NB4 (cell line): ENCODE results near the gene MOXD1.

Source experiments
- DNase-seq: peaks from one replicate; pipeline ENCODE4 v3.0.0; 2010; ENCODE audit warnings: low read depth
- H3K4me3 ChIP-seq: one replicate; pipeline ENCODE4 v1.5.1; 2011; ENCODE audit warnings: mild to moderate bottlenecking, low read depth, low read length, moderate library complexity
- MAX ChIP-seq: IDR thresholded peaks from 2 replicates; pipeline ENCODE4 v1.6.1; 2011; ENCODE audit warnings: low read depth, low read length
- MYC ChIP-seq: IDR thresholded peaks from 2 replicates; pipeline ENCODE4 v1.6.1; 2011; ENCODE audit warnings: low read depth, low read length
- POLR2A ChIP-seq: IDR thresholded peaks from 2 replicates; pipeline ENCODE4 v1.6.1; 2011; ENCODE audit warnings: mild to moderate bottlenecking; ENCODE audit not compliant: insufficient read length; ENCODE audit errors: extremely low read depth
- TF ChIP-seq, protein P1 (sequence below): IDR thresholded peaks from one replicate; pipeline ENCODE4 v1.5.1; 2012; ENCODE audit warnings: low read depth, low read length

The MOXD1 gene

GRCh38 chr6:132247381-132248159 is 153.7 kb downstream of the MOXD1 start:
- DNase-seq: no peak
- no peak overlapping the region for H3K4me3 ChIP-seq
- TF ChIP-seq POLR2A: no peak
- no peak for TF ChIP-seq MYC
- TF ChIP-seq, protein P1, sequence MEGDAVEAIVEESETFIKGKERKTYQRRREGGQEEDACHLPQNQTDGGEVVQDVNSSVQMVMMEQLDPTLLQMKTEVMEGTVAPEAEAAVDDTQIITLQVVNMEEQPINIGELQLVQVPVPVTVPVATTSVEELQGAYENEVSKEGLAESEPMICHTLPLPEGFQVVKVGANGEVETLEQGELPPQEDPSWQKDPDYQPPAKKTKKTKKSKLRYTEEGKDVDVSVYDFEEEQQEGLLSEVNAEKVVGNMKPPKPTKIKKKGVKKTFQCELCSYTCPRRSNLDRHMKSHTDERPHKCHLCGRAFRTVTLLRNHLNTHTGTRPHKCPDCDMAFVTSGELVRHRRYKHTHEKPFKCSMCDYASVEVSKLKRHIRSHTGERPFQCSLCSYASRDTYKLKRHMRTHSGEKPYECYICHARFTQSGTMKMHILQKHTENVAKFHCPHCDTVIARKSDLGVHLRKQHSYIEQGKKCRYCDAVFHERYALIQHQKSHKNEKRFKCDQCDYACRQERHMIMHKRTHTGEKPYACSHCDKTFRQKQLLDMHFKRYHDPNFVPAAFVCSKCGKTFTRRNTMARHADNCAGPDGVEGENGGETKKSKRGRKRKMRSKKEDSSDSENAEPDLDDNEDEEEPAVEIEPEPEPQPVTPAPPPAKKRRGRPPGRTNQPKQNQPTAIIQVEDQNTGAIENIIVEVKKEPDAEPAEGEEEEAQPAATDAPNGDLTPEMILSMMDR: no peak
- TF ChIP-seq MAX: no peak

- H3K4me3 ChIP-seq: no peak overlapping the region
- TF ChIP-seq MAX: no peak
- no peak for TF ChIP-seq POLR2A
- TF ChIP-seq, protein P1: no peak
- TF ChIP-seq MYC: no peak
- DNase-seq: no peak
Observed at GRCh38 chr6:132246632-132247270, 154.5 kb downstream of the MOXD1 start.

DNA sequence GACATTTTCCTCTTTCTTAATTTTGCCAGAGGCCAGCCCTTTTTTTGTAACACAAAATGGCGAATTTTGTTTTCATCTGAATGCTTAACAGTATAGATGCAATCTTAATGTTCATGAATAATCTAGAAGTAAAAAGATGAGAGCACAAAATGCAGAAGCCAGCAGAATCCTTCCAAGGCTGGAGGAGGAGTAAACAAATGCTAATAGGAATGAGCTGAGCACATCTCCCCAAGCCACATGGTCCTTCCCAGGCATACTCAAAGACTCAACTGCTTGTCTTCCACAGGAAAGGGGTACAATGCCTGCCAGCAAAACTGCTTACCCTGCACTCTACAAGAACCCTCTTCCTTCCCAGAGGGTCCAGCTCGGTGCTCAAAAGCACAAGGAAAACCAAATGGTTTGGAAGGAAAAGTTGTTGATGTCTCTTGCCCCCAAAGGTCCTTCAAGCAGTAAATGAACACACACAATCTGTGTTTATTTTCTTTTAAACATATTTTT is 155.1 kb downstream of the MOXD1 start:
- no peak for DNase-seq
- no peak overlapping the region for H3K4me3 ChIP-seq
- no peak for TF ChIP-seq MYC
